ENCODE measurements around the gene DRICH1. TPM values are rescaled to one million over a fixed set of nuclear protein-coding genes. Genes with fewer than 3 reads are reported as not detected.

DRICH1 gene
- total and polyA plus RNA-seq, 4 donors: 0.08 to 0.33 TPM; not detected in 2

DNA sequence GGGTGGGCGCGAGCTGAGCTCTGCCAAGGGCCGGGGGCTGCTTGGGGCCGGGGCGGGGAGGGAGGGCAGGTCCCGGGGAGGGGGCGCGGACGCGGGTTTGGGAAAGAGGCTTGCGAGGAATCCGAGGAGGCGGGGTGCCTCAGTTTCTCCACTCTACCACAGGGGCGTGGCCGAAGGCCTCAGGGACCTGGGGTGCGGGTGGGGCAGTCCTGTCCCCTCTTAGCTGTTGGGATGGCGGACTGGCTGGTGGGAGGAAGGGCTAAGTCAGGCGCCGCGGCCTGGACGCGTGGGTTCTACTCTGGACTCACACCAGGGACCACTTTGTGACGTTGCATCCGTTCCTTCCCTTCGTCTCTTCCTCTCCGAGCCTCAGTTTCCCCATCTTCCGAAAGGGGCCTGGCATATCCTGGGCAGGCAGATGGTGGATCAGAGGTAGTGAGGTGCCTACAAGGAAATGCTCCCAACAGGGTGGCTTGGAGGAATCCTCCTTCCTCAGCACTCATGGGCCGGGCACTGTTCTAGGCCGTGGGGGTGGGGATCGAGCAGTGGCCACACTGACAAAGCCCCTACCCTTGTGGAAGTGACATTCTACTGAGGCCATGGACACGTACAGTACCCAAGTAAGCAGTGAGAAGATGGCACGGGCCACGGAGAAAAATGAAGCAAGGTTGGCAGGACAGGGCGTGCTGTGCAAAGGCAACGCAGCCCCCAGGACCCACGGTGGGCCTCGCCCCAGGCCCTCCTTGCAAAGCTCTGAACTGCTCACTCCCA is 65.2 kb downstream of the DRICH1 start:
- H3K9me3 ChIP-seq (ENCODE audit: control insufficient read depth in 4 of 4, low read length in 3 of 4): no peaks in the 10 kb centered on the region
- TF ChIP-seq ATF3 (IDR thresholded peaks at IDR 0.05) (no peak), YY1 (IDR thresholded peaks at IDR 0.05) (no peak), TAF1 (conservative IDR thresholded peaks at IDR 0.05) (no peak), REST (IDR thresholded peaks at IDR 0.05) (no peak), RAD21 (IDR thresholded peaks at IDR 0.05) (no peak), FOXA1 (IDR thresholded peaks at IDR 0.05) (no peak), HNF4A (conservative IDR thresholded peaks at IDR 0.05) (no peak), SP1 (IDR thresholded peaks at IDR 0.05) (no peak), EGR1 (IDR thresholded peaks at IDR 0.05; ENCODE audit: low read depth in 2 of 2) (no peak), GABPA (IDR thresholded peaks at IDR 0.05 in 1 of 2, conservative IDR thresholded peaks at IDR 0.05 in 1 of 2) (no peak), RXRA (IDR thresholded peaks at IDR 0.05) (no peak), FOXA2 (IDR thresholded peaks at IDR 0.05) (no peak), JUND (IDR thresholded peaks at IDR 0.05) (no peak), HNF4G (IDR thresholded peaks at IDR 0.05) (no peak), NR2F2 (IDR thresholded peaks at IDR 0.05) (no peak)
- TF ChIP-seq, protein P1, sequence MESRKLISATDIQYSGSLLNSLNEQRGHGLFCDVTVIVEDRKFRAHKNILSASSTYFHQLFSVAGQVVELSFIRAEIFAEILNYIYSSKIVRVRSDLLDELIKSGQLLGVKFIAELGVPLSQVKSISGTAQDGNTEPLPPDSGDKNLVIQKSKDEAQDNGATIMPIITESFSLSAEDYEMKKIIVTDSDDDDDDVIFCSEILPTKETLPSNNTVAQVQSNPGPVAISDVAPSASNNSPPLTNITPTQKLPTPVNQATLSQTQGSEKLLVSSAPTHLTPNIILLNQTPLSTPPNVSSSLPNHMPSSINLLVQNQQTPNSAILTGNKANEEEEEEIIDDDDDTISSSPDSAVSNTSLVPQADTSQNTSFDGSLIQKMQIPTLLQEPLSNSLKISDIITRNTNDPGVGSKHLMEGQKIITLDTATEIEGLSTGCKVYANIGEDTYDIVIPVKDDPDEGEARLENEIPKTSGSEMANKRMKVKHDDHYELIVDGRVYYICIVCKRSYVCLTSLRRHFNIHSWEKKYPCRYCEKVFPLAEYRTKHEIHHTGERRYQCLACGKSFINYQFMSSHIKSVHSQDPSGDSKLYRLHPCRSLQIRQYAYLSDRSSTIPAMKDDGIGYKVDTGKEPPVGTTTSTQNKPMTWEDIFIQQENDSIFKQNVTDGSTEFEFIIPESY (IDR thresholded peaks at IDR 0.05): no peak
- TF ChIP-seq, protein P2, sequence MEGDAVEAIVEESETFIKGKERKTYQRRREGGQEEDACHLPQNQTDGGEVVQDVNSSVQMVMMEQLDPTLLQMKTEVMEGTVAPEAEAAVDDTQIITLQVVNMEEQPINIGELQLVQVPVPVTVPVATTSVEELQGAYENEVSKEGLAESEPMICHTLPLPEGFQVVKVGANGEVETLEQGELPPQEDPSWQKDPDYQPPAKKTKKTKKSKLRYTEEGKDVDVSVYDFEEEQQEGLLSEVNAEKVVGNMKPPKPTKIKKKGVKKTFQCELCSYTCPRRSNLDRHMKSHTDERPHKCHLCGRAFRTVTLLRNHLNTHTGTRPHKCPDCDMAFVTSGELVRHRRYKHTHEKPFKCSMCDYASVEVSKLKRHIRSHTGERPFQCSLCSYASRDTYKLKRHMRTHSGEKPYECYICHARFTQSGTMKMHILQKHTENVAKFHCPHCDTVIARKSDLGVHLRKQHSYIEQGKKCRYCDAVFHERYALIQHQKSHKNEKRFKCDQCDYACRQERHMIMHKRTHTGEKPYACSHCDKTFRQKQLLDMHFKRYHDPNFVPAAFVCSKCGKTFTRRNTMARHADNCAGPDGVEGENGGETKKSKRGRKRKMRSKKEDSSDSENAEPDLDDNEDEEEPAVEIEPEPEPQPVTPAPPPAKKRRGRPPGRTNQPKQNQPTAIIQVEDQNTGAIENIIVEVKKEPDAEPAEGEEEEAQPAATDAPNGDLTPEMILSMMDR (IDR thresholded peaks at IDR 0.05; ENCODE audit: low read depth, low read length, missing input control): no peak
- TF ChIP-seq, protein P3, sequence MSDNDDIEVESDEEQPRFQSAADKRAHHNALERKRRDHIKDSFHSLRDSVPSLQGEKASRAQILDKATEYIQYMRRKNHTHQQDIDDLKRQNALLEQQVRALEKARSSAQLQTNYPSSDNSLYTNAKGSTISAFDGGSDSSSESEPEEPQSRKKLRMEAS (IDR thresholded peaks at IDR 0.05): no peak
- 67% methylated on average over 37 of the region's 37 CpGs for WGBS
- H3K4me1 ChIP-seq (ENCODE audit: control insufficient read depth in 4 of 4, insufficient read depth in 4 of 4, low read length in 3 of 4): peaks cover 2 to 9% (median 6%) of the 10 kb centered on the region in 4 donors
- H3K4me3 ChIP-seq (ENCODE audit: low read depth in 1 of 3, low read length in 3 of 3): peak overlapping the region in 1 of 3 donors; percentile 50
- H3K9ac ChIP-seq (ENCODE audit: low read depth in 1 of 2, low read length in 2 of 2): no peak overlapping the region
- no peaks in the 10 kb centered on the region for H3K27me3 ChIP-seq (ENCODE audit: control insufficient read depth in 4 of 4, insufficient read depth in 4 of 4, low read length in 3 of 4)
- no peak for DNase-seq (ENCODE audit: low spot score)
- no peak overlapping the region for H3K27ac ChIP-seq (ENCODE audit: low read depth in 1 of 2, low read length in 2 of 2)
- H3K36me3 ChIP-seq (ENCODE audit: control insufficient read depth in 4 of 4, insufficient read depth in 3 of 4, low read depth in 1 of 4, low read length in 3 of 4): no peaks in the 10 kb centered on the region
